Liver (tissue), 3 donors: ENCODE measurements around the gene ARHGAP5.

ENCODE experiments used
- EGR1 ChIP-seq, 2 donors: IDR thresholded peaks; 2 replicates each; pipeline ENCODE4 v1.6.1; 2016 to 2018; ENCODE audit warnings: antibody characterized with exemption in 2 of 2, low read depth in 2 of 2
- GABPA ChIP-seq, 2 donors: IDR thresholded peaks in 1 of 2; conservative IDR thresholded peaks in 1 of 2; 2 replicates each; pipeline ENCODE4 v1.6.1; 2016; ENCODE audit warnings: antibody characterized with exemption in 2 of 2, mild to moderate bottlenecking in 1 of 2, moderate library complexity in 1 of 2
- JUND ChIP-seq, 2 donors: IDR thresholded peaks; 2 replicates each; pipeline ENCODE4 v1.6.1; 2016; ENCODE audit warnings: antibody characterized with exemption in 2 of 2
- RAD21 ChIP-seq, 2 donors: IDR thresholded peaks; 2 replicates each; pipeline ENCODE4 v1.6.1; 2016; ENCODE audit warnings: antibody characterized with exemption in 2 of 2, mild to moderate bottlenecking in 2 of 2
- SP1 ChIP-seq: IDR thresholded peaks from 2 replicates; pipeline ENCODE4 v1.6.1; 2018; ENCODE audit warnings: antibody characterized with exemption, mild to moderate bottlenecking
- TAF1 ChIP-seq: conservative IDR thresholded peaks from 2 replicates; pipeline ENCODE4 v1.6.1; 2016; ENCODE audit warnings: antibody characterized with exemption, mild to moderate bottlenecking
- YY1 ChIP-seq: IDR thresholded peaks from 2 replicates; pipeline ENCODE4 v1.6.1; 2016; ENCODE audit warnings: antibody characterized with exemption, mild to moderate bottlenecking
- TF ChIP-seq, protein P1 (sequence below): IDR thresholded peaks from 2 replicates; pipeline ENCODE4 v1.6.1; 2016; ENCODE audit warnings: antibody characterized with exemption
- TF ChIP-seq, protein P2 (sequence below): fragments of 150-350 bp; IDR thresholded peaks from 2 replicates; pipeline ENCODE4 v1.5.1; 2017; ENCODE audit warnings: improper control_type of control experiment, low read depth, low read length; ENCODE audit not compliant: missing input control
- TF ChIP-seq, protein P3 (sequence below): IDR thresholded peaks from 2 replicates; pipeline ENCODE4 v1.6.1; 2016; ENCODE audit warnings: antibody characterized with exemption
- TF ChIP-seq, protein P4 (sequence below): IDR thresholded peaks from 2 replicates; pipeline ENCODE4 v1.6.1; 2016; ENCODE audit warnings: antibody characterized with exemption, mild to moderate bottlenecking
- TF ChIP-seq, protein P5 (sequence below): IDR thresholded peaks from 2 replicates; pipeline ENCODE4 v1.6.1; 2016; ENCODE audit warnings: antibody characterized with exemption
- donor health status: healthy.
- donor health status: healthy.

DNA sequence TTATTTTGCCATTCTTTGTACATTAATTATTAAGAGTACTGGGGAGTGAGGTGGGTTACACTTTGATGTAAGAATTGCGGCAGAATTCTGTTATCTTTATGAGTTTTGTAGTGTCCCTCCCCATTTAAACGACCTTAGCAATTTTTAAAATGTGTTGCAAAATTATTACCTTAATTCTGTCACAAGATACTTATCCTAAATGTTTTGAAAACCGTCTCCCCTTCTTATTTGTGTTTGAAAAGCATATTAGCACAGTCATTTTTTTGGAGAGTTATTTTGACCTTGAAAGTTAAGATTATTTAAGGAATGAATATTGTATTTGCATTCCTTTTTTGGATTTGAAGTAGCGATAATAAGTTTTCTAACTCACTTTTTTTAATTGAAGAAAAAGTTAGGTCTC lies 2.2 kb downstream of the ARHGAP5 start:
- TF ChIP-seq, protein P1, sequence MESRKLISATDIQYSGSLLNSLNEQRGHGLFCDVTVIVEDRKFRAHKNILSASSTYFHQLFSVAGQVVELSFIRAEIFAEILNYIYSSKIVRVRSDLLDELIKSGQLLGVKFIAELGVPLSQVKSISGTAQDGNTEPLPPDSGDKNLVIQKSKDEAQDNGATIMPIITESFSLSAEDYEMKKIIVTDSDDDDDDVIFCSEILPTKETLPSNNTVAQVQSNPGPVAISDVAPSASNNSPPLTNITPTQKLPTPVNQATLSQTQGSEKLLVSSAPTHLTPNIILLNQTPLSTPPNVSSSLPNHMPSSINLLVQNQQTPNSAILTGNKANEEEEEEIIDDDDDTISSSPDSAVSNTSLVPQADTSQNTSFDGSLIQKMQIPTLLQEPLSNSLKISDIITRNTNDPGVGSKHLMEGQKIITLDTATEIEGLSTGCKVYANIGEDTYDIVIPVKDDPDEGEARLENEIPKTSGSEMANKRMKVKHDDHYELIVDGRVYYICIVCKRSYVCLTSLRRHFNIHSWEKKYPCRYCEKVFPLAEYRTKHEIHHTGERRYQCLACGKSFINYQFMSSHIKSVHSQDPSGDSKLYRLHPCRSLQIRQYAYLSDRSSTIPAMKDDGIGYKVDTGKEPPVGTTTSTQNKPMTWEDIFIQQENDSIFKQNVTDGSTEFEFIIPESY: no peak
- TF ChIP-seq, protein P2, sequence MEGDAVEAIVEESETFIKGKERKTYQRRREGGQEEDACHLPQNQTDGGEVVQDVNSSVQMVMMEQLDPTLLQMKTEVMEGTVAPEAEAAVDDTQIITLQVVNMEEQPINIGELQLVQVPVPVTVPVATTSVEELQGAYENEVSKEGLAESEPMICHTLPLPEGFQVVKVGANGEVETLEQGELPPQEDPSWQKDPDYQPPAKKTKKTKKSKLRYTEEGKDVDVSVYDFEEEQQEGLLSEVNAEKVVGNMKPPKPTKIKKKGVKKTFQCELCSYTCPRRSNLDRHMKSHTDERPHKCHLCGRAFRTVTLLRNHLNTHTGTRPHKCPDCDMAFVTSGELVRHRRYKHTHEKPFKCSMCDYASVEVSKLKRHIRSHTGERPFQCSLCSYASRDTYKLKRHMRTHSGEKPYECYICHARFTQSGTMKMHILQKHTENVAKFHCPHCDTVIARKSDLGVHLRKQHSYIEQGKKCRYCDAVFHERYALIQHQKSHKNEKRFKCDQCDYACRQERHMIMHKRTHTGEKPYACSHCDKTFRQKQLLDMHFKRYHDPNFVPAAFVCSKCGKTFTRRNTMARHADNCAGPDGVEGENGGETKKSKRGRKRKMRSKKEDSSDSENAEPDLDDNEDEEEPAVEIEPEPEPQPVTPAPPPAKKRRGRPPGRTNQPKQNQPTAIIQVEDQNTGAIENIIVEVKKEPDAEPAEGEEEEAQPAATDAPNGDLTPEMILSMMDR: no peak
- TF ChIP-seq, protein P3, sequence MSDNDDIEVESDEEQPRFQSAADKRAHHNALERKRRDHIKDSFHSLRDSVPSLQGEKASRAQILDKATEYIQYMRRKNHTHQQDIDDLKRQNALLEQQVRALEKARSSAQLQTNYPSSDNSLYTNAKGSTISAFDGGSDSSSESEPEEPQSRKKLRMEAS: no peak
- TF ChIP-seq TAF1: no peak
- TF ChIP-seq EGR1 (IDR thresholded peaks at IDR 0.05; ENCODE audit: low read depth in 2 of 2): no peak
- TF ChIP-seq, protein P4, sequence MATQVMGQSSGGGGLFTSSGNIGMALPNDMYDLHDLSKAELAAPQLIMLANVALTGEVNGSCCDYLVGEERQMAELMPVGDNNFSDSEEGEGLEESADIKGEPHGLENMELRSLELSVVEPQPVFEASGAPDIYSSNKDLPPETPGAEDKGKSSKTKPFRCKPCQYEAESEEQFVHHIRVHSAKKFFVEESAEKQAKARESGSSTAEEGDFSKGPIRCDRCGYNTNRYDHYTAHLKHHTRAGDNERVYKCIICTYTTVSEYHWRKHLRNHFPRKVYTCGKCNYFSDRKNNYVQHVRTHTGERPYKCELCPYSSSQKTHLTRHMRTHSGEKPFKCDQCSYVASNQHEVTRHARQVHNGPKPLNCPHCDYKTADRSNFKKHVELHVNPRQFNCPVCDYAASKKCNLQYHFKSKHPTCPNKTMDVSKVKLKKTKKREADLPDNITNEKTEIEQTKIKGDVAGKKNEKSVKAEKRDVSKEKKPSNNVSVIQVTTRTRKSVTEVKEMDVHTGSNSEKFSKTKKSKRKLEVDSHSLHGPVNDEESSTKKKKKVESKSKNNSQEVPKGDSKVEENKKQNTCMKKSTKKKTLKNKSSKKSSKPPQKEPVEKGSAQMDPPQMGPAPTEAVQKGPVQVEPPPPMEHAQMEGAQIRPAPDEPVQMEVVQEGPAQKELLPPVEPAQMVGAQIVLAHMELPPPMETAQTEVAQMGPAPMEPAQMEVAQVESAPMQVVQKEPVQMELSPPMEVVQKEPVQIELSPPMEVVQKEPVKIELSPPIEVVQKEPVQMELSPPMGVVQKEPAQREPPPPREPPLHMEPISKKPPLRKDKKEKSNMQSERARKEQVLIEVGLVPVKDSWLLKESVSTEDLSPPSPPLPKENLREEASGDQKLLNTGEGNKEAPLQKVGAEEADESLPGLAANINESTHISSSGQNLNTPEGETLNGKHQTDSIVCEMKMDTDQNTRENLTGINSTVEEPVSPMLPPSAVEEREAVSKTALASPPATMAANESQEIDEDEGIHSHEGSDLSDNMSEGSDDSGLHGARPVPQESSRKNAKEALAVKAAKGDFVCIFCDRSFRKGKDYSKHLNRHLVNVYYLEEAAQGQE: no peak
- TF ChIP-seq YY1: no peak
- no peak for TF ChIP-seq JUND (IDR thresholded peaks at IDR 0.05)
- TF ChIP-seq SP1: no peak
- TF ChIP-seq GABPA (IDR thresholded peaks at IDR 0.05 in 1 of 2, conservative IDR thresholded peaks at IDR 0.05 in 1 of 2): no peak
- TF ChIP-seq, protein P5, sequence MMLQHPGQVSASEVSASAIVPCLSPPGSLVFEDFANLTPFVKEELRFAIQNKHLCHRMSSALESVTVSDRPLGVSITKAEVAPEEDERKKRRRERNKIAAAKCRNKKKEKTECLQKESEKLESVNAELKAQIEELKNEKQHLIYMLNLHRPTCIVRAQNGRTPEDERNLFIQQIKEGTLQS: no peak
- no peak for TF ChIP-seq RAD21 (IDR thresholded peaks at IDR 0.05)
